HG03097 (cell line): Measurements from ENCODE around the gene CFL1.
A peak's percentile ranks its signal among the peaks of the same experiment; 100 is the strongest.
"Not testable (repeated sequence)": the region's sequence is repeated elsewhere in the genome, so short reads cannot be mapped to it uniquely, and the experiment has no call there.

Experiments used
- ATAC-seq: cut with Tn5 transposase; IDR thresholded peaks from one replicate; pipeline ENCODE4 v1.9.1; 2021; ENCODE audit not compliant: unreplicated experiment, low FRiP score

Gene CFL1

GRCh38 chr11:65857853-65858680 lies at the start of gene CFL1:
Gene CFL1, minus strand, starts transcription at chr11:65858180. Its CDS starts 81 bp downstream, at chr11:65858099.
- peak; percentile 48 for ATAC-seq

GRCh38 chr11:65906602-65907001 lies 48.6 kb upstream of the CFL1 start:
- no peak for ATAC-seq

- ATAC-seq: no peak
These were observed 45.7 kb upstream of the CFL1 start for GRCh38 chr11:65903715-65904114.

- no peak for ATAC-seq
These were observed 45.1 kb upstream of the CFL1 start for GRCh38 chr11:65903068-65903481.

GRCh38 chr11:65900899-65901180 lies 42.9 kb upstream of the CFL1 start:
- ATAC-seq: no peak

- ATAC-seq: peak; percentile 79
These were observed 42.3 kb upstream of the CFL1 start, which contains the start of gene FOSL1 for GRCh38 chr11:65900125-65900898. Gene FOSL1, minus strand, starts transcription at chr11:65900388. Its CDS starts 49 bp downstream, at chr11:65900339.

GRCh38 chr11:65899356-65900124 lies 41.6 kb upstream of the CFL1 start:
- ATAC-seq: no peak

- no peak for ATAC-seq
These were observed 40.8 kb upstream of the CFL1 start for GRCh38 chr11:65898656-65899355.

- no peak for ATAC-seq
These were observed 39.1 kb upstream of the CFL1 start for GRCh38 chr11:65897020-65897471.

GRCh38 chr11:65896034-65896999 lies 38.3 kb upstream of the CFL1 start:
- no peak for ATAC-seq

- ATAC-seq: no peak
These were observed 37.6 kb upstream of the CFL1 start for GRCh38 chr11:65895482-65895981.

GRCh38 chr11:65894034-65894591 lies 36.1 kb upstream of the CFL1 start:
- no peak for ATAC-seq

- ATAC-seq: no peak
These were observed 34.8 kb upstream of the CFL1 start for GRCh38 chr11:65892661-65893317.

GRCh38 chr11:65892137-65892540 lies 34.2 kb upstream of the CFL1 start:
- ATAC-seq: not testable (repeated sequence)

- ATAC-seq: no peak
These were observed 33.5 kb upstream of the CFL1 start for GRCh38 chr11:65891219-65892136.

- peak; percentile 45 for ATAC-seq
These were observed 32.6 kb upstream of the CFL1 start, which contains the start of gene CCDC85B for GRCh38 chr11:65890324-65891218. Gene CCDC85B, plus strand, starts transcription at chr11:65890673. Its CDS starts 111 bp downstream, at chr11:65890784.
